RCC 7860 (cell line): ENCODE results near the gene RIMS3.

ENCODE experiments used
- DNase-seq: peaks from one replicate; pipeline ENCODE4 v3.0.0-alpha.2; 2015; ENCODE audit warnings: low spot score
- FAIRE-seq: peaks from 2 replicates; lab custom pipeline; 2012; peaks lifted over from hg19 to GRCh38; lab: Jason Lieb, UNC

Gene RIMS3

DNA sequence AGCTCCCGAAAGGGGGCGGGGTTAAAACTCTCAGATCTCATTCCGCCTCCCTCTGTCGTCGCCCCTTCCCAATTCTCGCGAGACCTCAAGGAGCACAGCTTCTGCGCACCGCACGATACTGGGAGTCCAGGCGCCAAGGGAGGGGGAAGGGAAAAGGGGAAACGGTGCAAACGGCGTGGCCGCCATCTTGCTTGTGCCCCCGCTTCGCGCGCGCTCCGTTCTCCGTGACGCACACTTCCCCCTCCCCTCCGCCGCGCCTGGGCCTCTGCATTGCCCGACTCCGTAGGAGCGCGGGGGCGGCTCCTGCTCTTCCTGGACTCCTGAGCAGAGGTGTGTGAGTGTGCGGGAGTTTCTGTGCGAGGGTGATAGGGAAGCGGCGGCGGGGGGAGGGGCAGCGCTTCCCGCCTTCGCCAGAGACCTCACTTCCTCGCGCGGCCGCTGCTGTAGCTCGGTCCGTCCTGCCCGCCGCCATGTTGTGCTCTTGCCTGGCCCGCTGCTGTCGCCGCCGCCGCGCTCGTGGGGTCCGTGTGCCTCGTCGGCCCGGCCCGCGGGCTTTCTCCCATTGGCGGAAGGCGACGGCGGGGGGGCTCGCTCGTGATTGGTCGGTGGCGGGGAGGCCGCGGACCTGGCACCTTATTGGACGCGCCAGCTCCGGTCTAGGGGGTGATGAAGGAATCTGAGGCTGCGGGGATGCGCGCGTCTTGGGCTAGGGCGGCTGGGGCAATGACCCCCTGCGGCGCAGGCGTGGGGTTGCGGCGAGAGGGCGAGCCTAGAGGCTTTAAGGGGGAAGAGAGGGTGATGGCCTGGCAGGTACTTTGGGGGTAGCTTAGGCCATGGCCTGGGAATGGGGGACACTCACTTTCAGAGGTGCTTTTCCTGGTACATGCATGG is 26.3 kb upstream of the RIMS3 start, which contains the start of gene NFYC:
NFYC (plus strand) TSS at position 167 of the 891 bp plus-strand sequence. CDS start 47,140 bp downstream, outside the sequence.
- FAIRE-seq = peak; percentile 76
- peak; percentile 94 for DNase-seq

DNA sequence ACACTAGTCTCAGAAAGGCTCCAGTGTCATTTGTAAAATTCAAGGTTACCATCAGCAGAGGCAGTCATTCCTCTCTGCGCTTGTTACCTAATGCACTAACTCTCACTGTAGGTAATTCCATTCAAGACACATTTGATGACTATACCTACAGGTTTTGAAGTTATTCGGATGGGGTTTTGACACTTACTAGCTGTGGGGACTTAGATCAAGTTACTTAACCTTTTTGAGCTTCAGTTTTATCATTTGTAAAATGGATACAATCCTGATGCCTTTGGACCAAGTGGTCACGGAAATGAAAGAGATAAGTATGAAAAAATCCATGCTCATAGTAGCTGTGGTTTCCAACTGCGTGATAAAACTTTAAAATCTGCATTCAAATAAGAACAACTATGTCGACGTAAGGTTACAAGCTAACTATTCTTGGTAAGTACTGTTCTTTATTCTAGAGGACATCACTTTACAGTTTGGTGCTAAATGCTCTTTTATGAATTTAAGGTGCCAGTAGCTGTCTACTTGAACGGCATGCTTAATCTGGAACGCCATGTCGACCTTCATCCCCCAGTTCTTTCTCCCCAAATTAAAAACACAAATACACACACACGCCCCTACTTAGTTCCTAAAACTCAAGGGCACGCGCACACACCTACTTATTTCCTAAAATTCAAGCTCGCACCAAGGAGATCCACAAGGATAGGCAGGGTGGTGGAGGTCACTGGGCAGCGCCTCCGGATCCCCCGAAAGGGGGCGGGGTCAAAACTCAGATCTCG is 25.5 kb upstream of the RIMS3 start:
- DNase-seq (no peak), FAIRE-seq (no peak)

- FAIRE-seq = no peak
Measured at GRCh38 chr1:40689737-40690136, 24.3 kb upstream of the RIMS3 start.

GRCh38 chr1:40687661-40688060 is 22.2 kb upstream of the RIMS3 start:
- DNase-seq = no peak
- no peak for FAIRE-seq

More at GRCh38 chr1:40689737-40690136, 24.3 kb upstream of the RIMS3 start:
- no peak for DNase-seq

DNA sequence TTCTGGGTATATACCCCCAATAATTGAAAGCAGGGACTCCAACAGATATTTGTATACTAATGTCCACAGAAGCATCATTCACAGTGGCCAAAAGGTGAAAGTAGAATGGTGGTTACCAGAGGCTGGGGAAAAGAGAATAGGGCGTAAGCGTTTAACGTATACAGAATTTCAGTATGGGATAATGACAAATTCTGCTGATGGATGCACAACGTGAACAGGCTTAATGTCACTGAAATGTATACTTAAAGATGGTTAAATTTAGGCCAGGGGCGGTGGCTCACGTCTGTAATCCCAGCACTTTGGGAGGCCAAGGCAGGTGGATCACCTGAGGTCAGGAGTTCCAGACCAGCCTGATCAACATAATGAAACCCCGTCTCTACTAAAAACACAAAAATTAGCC is 21.6 kb upstream of the RIMS3 start:
- FAIRE-seq (no peak), DNase-seq (no peak)

GRCh38 chr1:40684669-40685068 is 19.2 kb upstream of the RIMS3 start:
- FAIRE-seq (no peak), DNase-seq (no peak)

DNA sequence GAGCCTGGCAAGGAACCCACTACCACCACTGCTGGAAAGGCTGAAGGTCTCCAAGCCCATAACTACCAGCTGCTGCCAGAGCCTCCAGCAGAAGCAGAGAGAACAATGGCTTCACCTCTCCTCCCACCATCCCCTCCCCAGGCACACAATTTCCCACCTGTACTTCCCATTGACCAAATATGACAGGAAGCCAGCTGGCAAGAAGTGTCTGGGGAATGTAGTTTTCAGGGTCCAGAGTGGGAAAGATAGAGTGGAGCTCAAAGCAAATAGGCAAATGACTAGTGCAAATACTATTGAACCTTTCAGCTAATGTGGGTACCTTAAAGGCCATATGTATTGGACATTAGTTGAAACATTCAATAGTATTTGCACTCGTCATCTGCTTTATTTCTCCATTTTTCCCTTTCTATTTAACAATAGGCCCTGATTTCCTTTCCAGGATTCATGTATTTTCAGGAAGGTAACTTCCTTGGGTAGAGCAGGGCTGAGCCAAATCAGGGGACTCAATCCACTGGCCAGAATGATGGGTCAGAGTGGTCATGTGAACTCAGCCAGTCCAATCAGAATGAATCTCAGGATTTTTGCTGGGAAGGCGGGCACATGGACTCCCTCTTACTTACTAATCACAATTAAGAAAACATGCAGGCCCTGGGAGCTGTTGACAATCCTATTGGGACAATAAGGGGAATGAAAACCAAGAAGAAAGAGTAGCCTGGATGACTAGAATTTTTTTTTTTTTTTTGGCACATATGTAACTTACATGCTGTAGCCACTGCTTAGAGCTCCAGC is 13.9 kb upstream of the RIMS3 start:
- FAIRE-seq = no peak
- no peak for DNase-seq

DNA sequence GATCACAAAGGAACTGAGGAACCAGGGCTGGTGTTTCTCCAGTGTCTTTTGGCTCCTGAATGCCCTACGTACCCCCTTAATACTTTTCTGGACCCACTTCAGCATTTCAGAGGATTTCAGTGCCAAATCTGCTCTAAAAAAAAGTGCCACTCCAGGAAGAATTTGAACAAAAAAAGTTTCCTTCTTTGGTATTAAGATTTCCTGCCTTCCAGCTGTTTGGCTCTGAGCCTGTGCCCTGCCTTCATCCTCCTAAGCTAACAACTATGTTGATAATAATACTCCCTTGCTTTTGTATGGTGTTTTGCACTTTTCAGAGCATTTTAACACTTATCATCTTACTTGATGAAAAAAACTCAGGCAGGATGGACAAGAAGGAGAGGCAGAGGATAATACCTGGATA is 11.0 kb upstream of the RIMS3 start:
- DNase-seq = no peak
- no peak for FAIRE-seq

GRCh38 chr1:40673452-40673851 is 8.0 kb upstream of the RIMS3 start:
- DNase-seq = no peak
- no peak for FAIRE-seq

GRCh38 chr1:40668769-40669525 is 3.5 kb upstream of the RIMS3 start:
- FAIRE-seq = no peak
- peak; percentile 28 for DNase-seq

- DNase-seq = no peak
- FAIRE-seq = no peak
Measured at GRCh38 chr1:40664791-40665190, 691 bp downstream of the RIMS3 start.

- no peak for FAIRE-seq
- no peak for DNase-seq
Measured at GRCh38 chr1:40664167-40664537, 1.3 kb downstream of the RIMS3 start.

DNA sequence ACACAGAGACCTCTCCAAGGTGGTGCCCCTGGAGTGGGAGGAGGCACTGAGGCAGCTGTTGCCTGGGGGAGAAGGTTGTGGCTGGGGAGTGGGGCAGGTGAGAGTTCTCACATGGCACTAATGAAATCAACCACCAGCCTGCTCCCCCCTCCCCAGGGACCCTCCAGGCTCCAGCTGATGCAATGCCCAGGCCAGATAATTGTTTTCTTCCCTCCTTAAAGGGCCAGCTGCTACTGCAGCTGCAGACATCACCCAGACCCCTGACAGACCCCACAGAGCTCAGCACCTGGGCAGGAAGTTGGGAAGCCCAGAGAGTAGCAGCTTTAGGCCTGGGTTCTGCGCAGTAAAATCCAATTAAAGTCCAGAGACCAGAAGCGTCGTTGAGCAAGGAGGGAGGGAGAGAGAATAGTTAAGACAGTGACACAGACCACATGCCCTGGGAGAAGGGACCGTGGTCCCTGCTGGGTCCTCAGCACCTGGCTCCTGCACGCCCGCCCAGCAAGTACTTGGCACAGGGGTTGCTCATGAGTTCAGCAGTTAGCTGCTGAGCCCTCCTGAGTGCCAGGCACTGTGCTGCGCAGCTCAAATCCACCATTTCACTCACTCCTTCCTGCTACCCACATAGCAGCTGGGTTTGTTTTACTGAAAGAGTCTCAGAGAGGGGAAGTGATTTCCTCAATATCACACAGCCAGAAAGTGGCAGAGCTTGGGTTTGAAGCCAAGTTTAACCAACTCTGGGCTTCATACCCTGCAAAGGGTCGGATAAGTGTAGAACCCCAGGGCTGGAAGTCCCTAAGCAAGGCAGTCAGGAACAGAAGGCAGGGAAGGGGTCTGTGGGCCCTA is 1.9 kb downstream of the RIMS3 start:
- no peak for DNase-seq
- FAIRE-seq = no peak

GRCh38 chr1:40662864-40663263 is 2.6 kb downstream of the RIMS3 start:
- FAIRE-seq = no peak
- no peak for DNase-seq

GRCh38 chr1:40662151-40662550 is 3.3 kb downstream of the RIMS3 start:
- FAIRE-seq (no peak), DNase-seq (no peak)

GRCh38 chr1:40661678-40662077 is 3.8 kb downstream of the RIMS3 start:
- FAIRE-seq = no peak
- DNase-seq = no peak

DNA sequence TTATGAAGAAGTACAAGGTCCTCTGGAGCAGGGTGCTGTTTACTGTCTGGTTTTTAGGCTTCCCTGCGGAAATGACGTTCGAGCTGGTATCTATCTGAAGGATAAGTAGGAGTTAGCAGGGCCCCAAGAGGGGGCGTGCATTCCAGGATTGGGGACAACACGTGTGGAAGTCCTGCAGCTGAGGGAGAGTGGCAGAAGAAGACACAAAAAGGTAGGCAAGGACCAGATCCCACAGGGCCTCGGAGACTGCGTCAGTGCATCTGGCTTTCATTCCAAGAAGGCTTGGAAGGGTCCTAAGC is 5.9 kb downstream of the RIMS3 start:
- FAIRE-seq = no peak
- DNase-seq = no peak

DNA sequence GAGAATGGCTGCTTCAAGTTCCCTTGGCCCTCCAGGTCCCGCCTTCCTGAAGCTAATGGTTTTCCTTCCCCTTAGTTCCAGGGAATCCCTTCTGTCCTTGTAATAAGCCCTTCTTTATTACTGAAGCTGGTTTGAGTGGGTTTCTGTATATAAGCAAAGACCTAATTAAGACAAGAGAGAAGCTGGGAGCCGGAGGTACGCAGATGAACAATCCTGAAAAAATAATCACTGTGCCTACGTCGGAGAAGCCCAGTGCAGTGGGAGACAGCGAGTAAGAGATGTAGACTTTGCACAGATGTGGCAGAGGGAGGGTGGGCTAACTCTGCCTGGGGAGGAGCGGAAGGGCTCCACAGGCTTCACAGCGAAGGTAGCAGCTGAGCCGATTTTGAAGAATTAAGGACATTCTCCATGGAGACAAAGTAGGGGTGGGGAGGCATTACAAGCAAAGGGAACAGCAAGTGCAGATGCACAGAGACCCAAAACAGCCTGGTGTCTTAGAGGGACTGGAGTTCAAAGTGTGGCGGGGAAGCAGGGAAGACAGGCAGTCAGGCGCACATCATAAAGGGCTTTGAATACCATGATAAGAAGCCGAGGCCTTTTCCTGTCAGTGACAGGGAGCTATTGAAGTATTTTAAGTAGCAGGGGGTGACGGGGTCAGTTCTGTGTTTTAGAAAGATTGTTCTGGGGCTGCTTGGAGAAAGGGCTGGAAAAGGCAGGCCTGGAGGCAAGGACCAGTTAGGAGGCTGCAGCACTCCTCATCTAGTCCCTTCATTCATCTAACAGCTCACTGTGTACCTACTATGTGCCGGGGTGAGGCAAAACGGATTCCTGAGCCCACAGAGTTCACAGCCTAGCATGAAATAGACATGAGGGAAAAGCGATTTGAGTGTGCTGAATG is 6.5 kb downstream of the RIMS3 start:
- DNase-seq (no peak), FAIRE-seq (no peak)

GRCh38 chr1:40657046-40657445 is 8.4 kb downstream of the RIMS3 start:
- FAIRE-seq (no peak), DNase-seq (no peak)
